ENCODE measurements around the gene EIF3M. TPM values are rescaled to one million over a fixed set of nuclear protein-coding genes. Genes with fewer than 3 reads are reported as not detected.

EIF3M gene
- total and polyA plus RNA-seq, 4 donors, result 115 to 223 (median 142) TPM

DNA sequence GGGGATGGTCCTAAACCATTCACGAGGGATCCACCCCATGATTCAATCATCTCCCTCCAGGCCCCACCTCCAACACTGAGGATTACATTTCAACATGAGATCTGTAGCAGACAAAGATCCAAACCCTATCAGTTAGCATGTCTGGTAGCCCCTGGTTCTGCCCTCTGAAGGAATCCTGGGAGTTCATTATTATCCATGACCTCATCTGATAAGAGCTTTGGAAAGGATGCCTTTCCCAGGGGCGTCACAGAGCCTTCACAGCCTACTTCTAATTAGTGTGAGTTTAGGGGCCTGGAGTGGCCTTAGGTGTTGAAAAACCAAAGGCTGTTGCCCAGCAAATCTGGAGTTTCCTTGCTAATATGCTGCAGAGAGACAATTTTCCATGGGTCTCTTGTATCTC lies 8.6 kb upstream of the EIF3M start:
- no peaks in the 10 kb centered on the region for H3K9me3 ChIP-seq (ENCODE audit: control insufficient read depth in 4 of 4, low read length in 3 of 4)
- H3K9ac ChIP-seq (ENCODE audit: low read depth in 1 of 2, low read length in 2 of 2), result no peak overlapping the region
- H3K4me1 ChIP-seq (ENCODE audit: control insufficient read depth in 4 of 4, insufficient read depth in 4 of 4, low read length in 3 of 4), result no peaks in the 10 kb centered on the region
- 74% methylated on average over 2 of the region's 2 CpGs for WGBS
- no peak for TF ChIP-seq RAD21 (IDR thresholded peaks at IDR 0.05)
- no peak for TF ChIP-seq EGR1 (IDR thresholded peaks at IDR 0.05; ENCODE audit: low read depth in 2 of 2)
- no peak for TF ChIP-seq HNF4G (IDR thresholded peaks at IDR 0.05)
- no peak for TF ChIP-seq HNF4A (conservative IDR thresholded peaks at IDR 0.05)
- TF ChIP-seq TAF1 (conservative IDR thresholded peaks at IDR 0.05), result no peak
- no peak for TF ChIP-seq JUND (IDR thresholded peaks at IDR 0.05)
- no peak for TF ChIP-seq YY1 (IDR thresholded peaks at IDR 0.05)
- TF ChIP-seq FOXA1 (IDR thresholded peaks at IDR 0.05), result no peak
- TF ChIP-seq, protein P1, sequence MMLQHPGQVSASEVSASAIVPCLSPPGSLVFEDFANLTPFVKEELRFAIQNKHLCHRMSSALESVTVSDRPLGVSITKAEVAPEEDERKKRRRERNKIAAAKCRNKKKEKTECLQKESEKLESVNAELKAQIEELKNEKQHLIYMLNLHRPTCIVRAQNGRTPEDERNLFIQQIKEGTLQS (IDR thresholded peaks at IDR 0.05), result no peak
- TF ChIP-seq, protein P2, sequence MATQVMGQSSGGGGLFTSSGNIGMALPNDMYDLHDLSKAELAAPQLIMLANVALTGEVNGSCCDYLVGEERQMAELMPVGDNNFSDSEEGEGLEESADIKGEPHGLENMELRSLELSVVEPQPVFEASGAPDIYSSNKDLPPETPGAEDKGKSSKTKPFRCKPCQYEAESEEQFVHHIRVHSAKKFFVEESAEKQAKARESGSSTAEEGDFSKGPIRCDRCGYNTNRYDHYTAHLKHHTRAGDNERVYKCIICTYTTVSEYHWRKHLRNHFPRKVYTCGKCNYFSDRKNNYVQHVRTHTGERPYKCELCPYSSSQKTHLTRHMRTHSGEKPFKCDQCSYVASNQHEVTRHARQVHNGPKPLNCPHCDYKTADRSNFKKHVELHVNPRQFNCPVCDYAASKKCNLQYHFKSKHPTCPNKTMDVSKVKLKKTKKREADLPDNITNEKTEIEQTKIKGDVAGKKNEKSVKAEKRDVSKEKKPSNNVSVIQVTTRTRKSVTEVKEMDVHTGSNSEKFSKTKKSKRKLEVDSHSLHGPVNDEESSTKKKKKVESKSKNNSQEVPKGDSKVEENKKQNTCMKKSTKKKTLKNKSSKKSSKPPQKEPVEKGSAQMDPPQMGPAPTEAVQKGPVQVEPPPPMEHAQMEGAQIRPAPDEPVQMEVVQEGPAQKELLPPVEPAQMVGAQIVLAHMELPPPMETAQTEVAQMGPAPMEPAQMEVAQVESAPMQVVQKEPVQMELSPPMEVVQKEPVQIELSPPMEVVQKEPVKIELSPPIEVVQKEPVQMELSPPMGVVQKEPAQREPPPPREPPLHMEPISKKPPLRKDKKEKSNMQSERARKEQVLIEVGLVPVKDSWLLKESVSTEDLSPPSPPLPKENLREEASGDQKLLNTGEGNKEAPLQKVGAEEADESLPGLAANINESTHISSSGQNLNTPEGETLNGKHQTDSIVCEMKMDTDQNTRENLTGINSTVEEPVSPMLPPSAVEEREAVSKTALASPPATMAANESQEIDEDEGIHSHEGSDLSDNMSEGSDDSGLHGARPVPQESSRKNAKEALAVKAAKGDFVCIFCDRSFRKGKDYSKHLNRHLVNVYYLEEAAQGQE (IDR thresholded peaks at IDR 0.05), result no peak
- TF ChIP-seq RXRA (IDR thresholded peaks at IDR 0.05), result no peak
- TF ChIP-seq, protein P3, sequence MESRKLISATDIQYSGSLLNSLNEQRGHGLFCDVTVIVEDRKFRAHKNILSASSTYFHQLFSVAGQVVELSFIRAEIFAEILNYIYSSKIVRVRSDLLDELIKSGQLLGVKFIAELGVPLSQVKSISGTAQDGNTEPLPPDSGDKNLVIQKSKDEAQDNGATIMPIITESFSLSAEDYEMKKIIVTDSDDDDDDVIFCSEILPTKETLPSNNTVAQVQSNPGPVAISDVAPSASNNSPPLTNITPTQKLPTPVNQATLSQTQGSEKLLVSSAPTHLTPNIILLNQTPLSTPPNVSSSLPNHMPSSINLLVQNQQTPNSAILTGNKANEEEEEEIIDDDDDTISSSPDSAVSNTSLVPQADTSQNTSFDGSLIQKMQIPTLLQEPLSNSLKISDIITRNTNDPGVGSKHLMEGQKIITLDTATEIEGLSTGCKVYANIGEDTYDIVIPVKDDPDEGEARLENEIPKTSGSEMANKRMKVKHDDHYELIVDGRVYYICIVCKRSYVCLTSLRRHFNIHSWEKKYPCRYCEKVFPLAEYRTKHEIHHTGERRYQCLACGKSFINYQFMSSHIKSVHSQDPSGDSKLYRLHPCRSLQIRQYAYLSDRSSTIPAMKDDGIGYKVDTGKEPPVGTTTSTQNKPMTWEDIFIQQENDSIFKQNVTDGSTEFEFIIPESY (IDR thresholded peaks at IDR 0.05), result no peak
- no peak for TF ChIP-seq NR2F2 (IDR thresholded peaks at IDR 0.05)
- no peak for TF ChIP-seq SP1 (IDR thresholded peaks at IDR 0.05)
- TF ChIP-seq GABPA (IDR thresholded peaks at IDR 0.05 in 1 of 2, conservative IDR thresholded peaks at IDR 0.05 in 1 of 2), result no peak
- TF ChIP-seq, protein P4, sequence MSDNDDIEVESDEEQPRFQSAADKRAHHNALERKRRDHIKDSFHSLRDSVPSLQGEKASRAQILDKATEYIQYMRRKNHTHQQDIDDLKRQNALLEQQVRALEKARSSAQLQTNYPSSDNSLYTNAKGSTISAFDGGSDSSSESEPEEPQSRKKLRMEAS (IDR thresholded peaks at IDR 0.05), result no peak
- TF ChIP-seq, protein P5, sequence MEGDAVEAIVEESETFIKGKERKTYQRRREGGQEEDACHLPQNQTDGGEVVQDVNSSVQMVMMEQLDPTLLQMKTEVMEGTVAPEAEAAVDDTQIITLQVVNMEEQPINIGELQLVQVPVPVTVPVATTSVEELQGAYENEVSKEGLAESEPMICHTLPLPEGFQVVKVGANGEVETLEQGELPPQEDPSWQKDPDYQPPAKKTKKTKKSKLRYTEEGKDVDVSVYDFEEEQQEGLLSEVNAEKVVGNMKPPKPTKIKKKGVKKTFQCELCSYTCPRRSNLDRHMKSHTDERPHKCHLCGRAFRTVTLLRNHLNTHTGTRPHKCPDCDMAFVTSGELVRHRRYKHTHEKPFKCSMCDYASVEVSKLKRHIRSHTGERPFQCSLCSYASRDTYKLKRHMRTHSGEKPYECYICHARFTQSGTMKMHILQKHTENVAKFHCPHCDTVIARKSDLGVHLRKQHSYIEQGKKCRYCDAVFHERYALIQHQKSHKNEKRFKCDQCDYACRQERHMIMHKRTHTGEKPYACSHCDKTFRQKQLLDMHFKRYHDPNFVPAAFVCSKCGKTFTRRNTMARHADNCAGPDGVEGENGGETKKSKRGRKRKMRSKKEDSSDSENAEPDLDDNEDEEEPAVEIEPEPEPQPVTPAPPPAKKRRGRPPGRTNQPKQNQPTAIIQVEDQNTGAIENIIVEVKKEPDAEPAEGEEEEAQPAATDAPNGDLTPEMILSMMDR (IDR thresholded peaks at IDR 0.05; ENCODE audit: low read depth, low read length, missing input control), result no peak
- TF ChIP-seq FOXA2 (IDR thresholded peaks at IDR 0.05), result no peak
- H3K27me3 ChIP-seq (ENCODE audit: control insufficient read depth in 4 of 4, insufficient read depth in 4 of 4, low read length in 3 of 4), result no peaks in the 10 kb centered on the region
- no peak for DNase-seq (ENCODE audit: low spot score)
- H3K27ac ChIP-seq (ENCODE audit: low read depth in 1 of 2, low read length in 2 of 2), result no peak overlapping the region
- no peak overlapping the region for H3K4me3 ChIP-seq (ENCODE audit: low read depth in 1 of 3, low read length in 3 of 3)
- H3K36me3 ChIP-seq (ENCODE audit: control insufficient read depth in 4 of 4, insufficient read depth in 3 of 4, low read depth in 1 of 4, low read length in 3 of 4), result no peaks in the 10 kb centered on the region

Measured in liver (tissue), 9 donors.